WTC11 (cell line): ENCODE results near the gene AGAP3. TPM values are rescaled to one million over a fixed set of nuclear protein-coding genes. Genes with fewer than 3 reads are reported as not detected.

Experiments
- ATAC-seq: fragments of 200-7000 bp; cut with Tn5 transposase; 2 replicates; pipeline ENCODE4 v1.10.0; 2021; ENCODE audit warnings: mild to moderate bottlenecking, moderate library complexity
- CTCF ChIA-PET: fragments of 300-600 bp; sonication (Branson Sonifier 250); formaldehyde crosslinking; loops from one replicate; lab custom pipeline; 2021; ENCODE audit warnings: antibody characterized with exemption; lab: Charles Lee
- POLR2A ChIA-PET: fragments of 350-600 bp; sonication (Branson Sonifier 250); formaldehyde crosslinking; loops from one replicate; lab custom pipeline; 2021; ENCODE audit warnings: antibody characterized with exemption; lab: Charles Lee
- DNase-seq: peaks from one replicate; pipeline ENCODE4 v3.0.0; 2021; ENCODE audit warnings: low spot score
- H3K27ac Mint-ChIP-seq: 2 replicates; pipeline ENCODE4 v1.8.0; 2021; ENCODE audit warnings: mixed read lengths
- H3K27me3 Mint-ChIP-seq: 2 replicates; pipeline ENCODE4 v1.8.0; 2021; ENCODE audit warnings: low read depth, mild to moderate bottlenecking, moderate library complexity, mixed read lengths
- H3K36me3 Mint-ChIP-seq: 2 replicates; pipeline ENCODE4 v1.8.0; 2021; ENCODE audit warnings: mixed read lengths
- H3K4me1 Mint-ChIP-seq: 2 replicates; pipeline ENCODE4 v1.8.0; 2022; ENCODE audit warnings: mixed read lengths
- H3K4me3 Mint-ChIP-seq: 2 replicates; pipeline ENCODE4 v1.8.0; 2021; ENCODE audit warnings: mild to moderate bottlenecking, moderate library complexity, mixed read lengths
- H3K9me3 Mint-ChIP-seq: 2 replicates; pipeline ENCODE4 v1.8.0; 2021; ENCODE audit warnings: mixed read lengths
- ATF1 ChIP-seq: sonication (generic); formaldehyde crosslinking; IDR thresholded peaks from 2 replicates; pipeline ENCODE4 v1.8.1; 2023; ENCODE audit warnings: mild to moderate bottlenecking, moderate library complexity, missing genetic modification reagents
- ESRRA ChIP-seq: sonication (generic); formaldehyde crosslinking; IDR thresholded peaks from 2 replicates; pipeline ENCODE4 v1.8.1; 2022; ENCODE audit warnings: mild to moderate bottlenecking, missing genetic modification reagents, borderline replicate concordance
- ETV6 ChIP-seq: sonication (generic); formaldehyde crosslinking; IDR thresholded peaks from 2 replicates; pipeline ENCODE4 v1.8.1; 2022; ENCODE audit warnings: mild to moderate bottlenecking, missing genetic modification reagents
- GRHL2 ChIP-seq: fragments of 250-450 bp; sonication (Bioruptor Pico); IDR thresholded peaks from 2 replicates; pipeline ENCODE4 v1.8.0; 2022; ENCODE audit warnings: mild to moderate bottlenecking, moderate library complexity; ENCODE audit not compliant: insufficient replicate concordance, severe bottlenecking
- GTF2I ChIP-seq: fragments of 250-450 bp; sonication (Bioruptor Pico); conservative IDR thresholded peaks from 2 replicates; pipeline ENCODE4 v1.4.0; 2021; ENCODE audit warnings: mild to moderate bottlenecking
- HMGA2 ChIP-seq: fragments of 250-450 bp; sonication (Bioruptor Pico); IDR thresholded peaks from 2 replicates; pipeline ENCODE4 v1.4.0; 2021; ENCODE audit warnings: mild to moderate bottlenecking, moderate library complexity
- IRF2 ChIP-seq: sonication (generic); formaldehyde crosslinking; IDR thresholded peaks from 2 replicates; pipeline ENCODE4 v1.8.0; 2022; ENCODE audit warnings: low read depth, missing genetic modification reagents, borderline replicate concordance
- JUN ChIP-seq: sonication (generic); formaldehyde crosslinking; IDR thresholded peaks from 2 replicates; pipeline ENCODE4 v1.8.0; 2023; ENCODE audit warnings: mild to moderate bottlenecking, missing genetic modification reagents
- KAT7 ChIP-seq: sonication (generic); formaldehyde crosslinking; IDR thresholded peaks from 2 replicates; pipeline ENCODE4 v1.8.1; 2023; ENCODE audit warnings: missing genetic modification reagents, mild to moderate bottlenecking, borderline replicate concordance
- MXD4 ChIP-seq: fragments of 250-450 bp; sonication (Bioruptor Pico); IDR thresholded peaks from 2 replicates; pipeline ENCODE4 v1.8.0; 2021; ENCODE audit warnings: mild to moderate bottlenecking, moderate library complexity, borderline replicate concordance
- NFE2L1 ChIP-seq: sonication (generic); formaldehyde crosslinking; IDR thresholded peaks from 2 replicates; pipeline ENCODE4 v1.8.1; 2023; ENCODE audit warnings: missing genetic modification reagents
- NR3C1 ChIP-seq: sonication (generic); formaldehyde crosslinking; conservative IDR thresholded peaks from 2 replicates; pipeline ENCODE4 v1.8.1; 2023; ENCODE audit warnings: low read depth, mild to moderate bottlenecking, missing genetic modification reagents
- OVOL2 ChIP-seq: fragments of 250-450 bp; sonication (Bioruptor Pico); IDR thresholded peaks from 2 replicates; pipeline ENCODE4 v1.9.0; 2021; ENCODE audit warnings: mild to moderate bottlenecking, borderline replicate concordance
- RELA ChIP-seq: sonication (generic); formaldehyde crosslinking; IDR thresholded peaks from 2 replicates; pipeline ENCODE4 v1.8.1; 2022; ENCODE audit warnings: missing genetic modification reagents, mild to moderate bottlenecking, borderline replicate concordance
- RORB ChIP-seq: fragments of 250-450 bp; sonication (Bioruptor Pico); IDR thresholded peaks from 2 replicates; pipeline ENCODE4 v1.9.0; 2021; ENCODE audit warnings: mild to moderate bottlenecking
- SOX15 ChIP-seq: fragments of 250-450 bp; sonication (Bioruptor Pico); IDR thresholded peaks from 2 replicates; pipeline ENCODE4 v1.9.0; 2021; ENCODE audit warnings: mild to moderate bottlenecking
- TCF7 ChIP-seq: sonication (generic); formaldehyde crosslinking; IDR thresholded peaks from 2 replicates; pipeline ENCODE4 v1.8.0; 2022; ENCODE audit warnings: mild to moderate bottlenecking, low read depth, missing genetic modification reagents, moderate library complexity
- TEAD1 ChIP-seq: sonication (generic); formaldehyde crosslinking; IDR thresholded peaks from 2 replicates; pipeline ENCODE4 v1.8.0; 2022; ENCODE audit warnings: mild to moderate bottlenecking, missing genetic modification reagents
- ZNF138 ChIP-seq: sonication (generic); formaldehyde crosslinking; conservative IDR thresholded peaks from 2 replicates; pipeline ENCODE4 v1.8.1; 2022; ENCODE audit warnings: mild to moderate bottlenecking, moderate library complexity, missing genetic modification reagents
- ZNF232 ChIP-seq: sonication (generic); formaldehyde crosslinking; IDR thresholded peaks from 2 replicates; pipeline ENCODE4 v1.8.0; 2022; ENCODE audit warnings: mild to moderate bottlenecking, missing genetic modification reagents
- total RNA-seq: library from RNA; stranded (reverse); gene quantifications from 3 replicates; pipeline ENCODE4 v1.2.3, GENCODE V29; 2021
- TF ChIP-seq, protein P1 (sequence below): sonication (generic); formaldehyde crosslinking; conservative IDR thresholded peaks from 2 replicates; pipeline ENCODE4 v1.8.1; 2022; ENCODE audit warnings: mild to moderate bottlenecking, missing genetic modification reagents
- TF ChIP-seq, protein P2 (sequence below): sonication (generic); formaldehyde crosslinking; IDR thresholded peaks from 2 replicates; pipeline ENCODE4 v1.8.1; 2022; ENCODE audit warnings: mild to moderate bottlenecking, moderate library complexity, missing genetic modification reagents
- TF ChIP-seq, protein P3 (sequence below): fragments of 200-600 bp; IDR thresholded peaks from 2 replicates; pipeline ENCODE4 v1.8.0; 2022; ENCODE audit warnings: antibody characterized with exemption
- TF ChIP-seq, protein P4 (sequence below): fragments of 250-450 bp; sonication (Bioruptor Pico); IDR thresholded peaks from 2 replicates; pipeline ENCODE4 v1.9.0; 2021; ENCODE audit warnings: mild to moderate bottlenecking
- TF ChIP-seq, protein P5 (sequence below): sonication (generic); formaldehyde crosslinking; IDR thresholded peaks from 2 replicates; pipeline ENCODE4 v1.8.1; 2022; ENCODE audit warnings: low read depth, missing genetic modification reagents, borderline replicate concordance
- TF ChIP-seq, protein P6 (sequence below): sonication (generic); formaldehyde crosslinking; IDR thresholded peaks from 2 replicates; pipeline ENCODE4 v1.8.1; 2023; ENCODE audit warnings: mild to moderate bottlenecking, missing genetic modification reagents

Gene AGAP3
- total RNA-seq, 1 experiment from 2014 or later, result 163 TPM

DNA sequence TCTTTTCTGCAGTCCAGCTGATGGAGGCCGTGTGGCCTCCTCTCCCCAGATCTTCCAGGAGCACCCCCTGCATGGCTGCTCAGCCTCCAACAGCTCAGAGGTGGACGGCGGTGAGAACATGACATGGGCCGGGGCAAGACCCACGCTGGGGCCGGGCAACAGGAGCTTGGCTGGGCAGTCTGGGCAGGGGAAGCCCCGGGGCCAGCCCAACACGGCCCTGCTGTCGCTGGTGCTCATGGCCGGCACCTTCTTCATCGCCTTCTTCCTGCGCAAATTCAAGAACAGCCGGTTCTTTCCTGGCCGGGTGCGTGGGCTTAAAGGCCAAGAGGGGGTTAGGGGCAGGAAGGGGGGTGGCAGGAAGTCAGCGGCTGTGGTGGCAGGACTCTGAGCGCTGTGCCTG lies 12.3 kb upstream of the AGAP3 start:
- no peak for ATAC-seq
- Mint-ChIP-seq H3K36me3 (peaks cover 34% of the 10 kb centered on the region), H3K9me3 (no peaks in the 10 kb centered on the region), H3K4me3 (no peak overlapping the region), H3K27me3 (no peaks in the 10 kb centered on the region), H3K27ac (no peak overlapping the region), H3K4me1 (peaks cover 21% of the 10 kb centered on the region)
- POLR2A ChIA-PET, result no interaction called here
- no peak for DNase-seq
- CTCF ChIA-PET, result interaction anchor here (0.9 to 1.3 kb wide), 2 partner anchors 12 kb away, joined by 3 read pairs; no protein-coding TSS in a partner anchor
- TF ChIP-seq KAT7 (CRISPR knock-in tag), result no peak
- no peak for TF ChIP-seq ETV6 (CRISPR knock-in tag)
- no peak for TF ChIP-seq TCF7 (CRISPR knock-in tag)
- TF ChIP-seq, protein P1, sequence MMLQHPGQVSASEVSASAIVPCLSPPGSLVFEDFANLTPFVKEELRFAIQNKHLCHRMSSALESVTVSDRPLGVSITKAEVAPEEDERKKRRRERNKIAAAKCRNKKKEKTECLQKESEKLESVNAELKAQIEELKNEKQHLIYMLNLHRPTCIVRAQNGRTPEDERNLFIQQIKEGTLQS (CRISPR knock-in tag), result no peak
- TF ChIP-seq ATF1 (CRISPR knock-in tag), result no peak
- TF ChIP-seq GTF2I (CRISPR knock-in tag), result no peak
- TF ChIP-seq IRF2 (CRISPR knock-in tag), result no peak
- TF ChIP-seq RELA, result no peak
- TF ChIP-seq NR3C1 (CRISPR knock-in tag), result no peak
- TF ChIP-seq ESRRA (CRISPR knock-in tag), result no peak
- TF ChIP-seq ZNF138, result no peak
- TF ChIP-seq, protein P2, sequence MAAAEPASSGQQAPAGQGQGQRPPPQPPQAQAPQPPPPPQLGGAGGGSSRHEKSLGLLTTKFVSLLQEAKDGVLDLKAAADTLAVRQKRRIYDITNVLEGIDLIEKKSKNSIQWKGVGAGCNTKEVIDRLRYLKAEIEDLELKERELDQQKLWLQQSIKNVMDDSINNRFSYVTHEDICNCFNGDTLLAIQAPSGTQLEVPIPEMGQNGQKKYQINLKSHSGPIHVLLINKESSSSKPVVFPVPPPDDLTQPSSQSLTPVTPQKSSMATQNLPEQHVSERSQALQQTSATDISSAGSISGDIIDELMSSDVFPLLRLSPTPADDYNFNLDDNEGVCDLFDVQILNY (CRISPR knock-in tag), result no peak
- no peak for TF ChIP-seq MXD4 (CRISPR knock-in tag)
- no peak for TF ChIP-seq NFE2L1 (CRISPR knock-in tag)
- TF ChIP-seq ZNF232 (CRISPR knock-in tag), result no peak
- no peak for TF ChIP-seq SOX15
- TF ChIP-seq TEAD1 (CRISPR knock-in tag), result no peak
- TF ChIP-seq, protein P3, sequence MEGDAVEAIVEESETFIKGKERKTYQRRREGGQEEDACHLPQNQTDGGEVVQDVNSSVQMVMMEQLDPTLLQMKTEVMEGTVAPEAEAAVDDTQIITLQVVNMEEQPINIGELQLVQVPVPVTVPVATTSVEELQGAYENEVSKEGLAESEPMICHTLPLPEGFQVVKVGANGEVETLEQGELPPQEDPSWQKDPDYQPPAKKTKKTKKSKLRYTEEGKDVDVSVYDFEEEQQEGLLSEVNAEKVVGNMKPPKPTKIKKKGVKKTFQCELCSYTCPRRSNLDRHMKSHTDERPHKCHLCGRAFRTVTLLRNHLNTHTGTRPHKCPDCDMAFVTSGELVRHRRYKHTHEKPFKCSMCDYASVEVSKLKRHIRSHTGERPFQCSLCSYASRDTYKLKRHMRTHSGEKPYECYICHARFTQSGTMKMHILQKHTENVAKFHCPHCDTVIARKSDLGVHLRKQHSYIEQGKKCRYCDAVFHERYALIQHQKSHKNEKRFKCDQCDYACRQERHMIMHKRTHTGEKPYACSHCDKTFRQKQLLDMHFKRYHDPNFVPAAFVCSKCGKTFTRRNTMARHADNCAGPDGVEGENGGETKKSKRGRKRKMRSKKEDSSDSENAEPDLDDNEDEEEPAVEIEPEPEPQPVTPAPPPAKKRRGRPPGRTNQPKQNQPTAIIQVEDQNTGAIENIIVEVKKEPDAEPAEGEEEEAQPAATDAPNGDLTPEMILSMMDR, result no peak
- no peak for TF ChIP-seq JUN (CRISPR knock-in tag)
- no peak for TF ChIP-seq GRHL2 (CRISPR knock-in tag)
- TF ChIP-seq, all 79 proteins: peak for 0

DNA sequence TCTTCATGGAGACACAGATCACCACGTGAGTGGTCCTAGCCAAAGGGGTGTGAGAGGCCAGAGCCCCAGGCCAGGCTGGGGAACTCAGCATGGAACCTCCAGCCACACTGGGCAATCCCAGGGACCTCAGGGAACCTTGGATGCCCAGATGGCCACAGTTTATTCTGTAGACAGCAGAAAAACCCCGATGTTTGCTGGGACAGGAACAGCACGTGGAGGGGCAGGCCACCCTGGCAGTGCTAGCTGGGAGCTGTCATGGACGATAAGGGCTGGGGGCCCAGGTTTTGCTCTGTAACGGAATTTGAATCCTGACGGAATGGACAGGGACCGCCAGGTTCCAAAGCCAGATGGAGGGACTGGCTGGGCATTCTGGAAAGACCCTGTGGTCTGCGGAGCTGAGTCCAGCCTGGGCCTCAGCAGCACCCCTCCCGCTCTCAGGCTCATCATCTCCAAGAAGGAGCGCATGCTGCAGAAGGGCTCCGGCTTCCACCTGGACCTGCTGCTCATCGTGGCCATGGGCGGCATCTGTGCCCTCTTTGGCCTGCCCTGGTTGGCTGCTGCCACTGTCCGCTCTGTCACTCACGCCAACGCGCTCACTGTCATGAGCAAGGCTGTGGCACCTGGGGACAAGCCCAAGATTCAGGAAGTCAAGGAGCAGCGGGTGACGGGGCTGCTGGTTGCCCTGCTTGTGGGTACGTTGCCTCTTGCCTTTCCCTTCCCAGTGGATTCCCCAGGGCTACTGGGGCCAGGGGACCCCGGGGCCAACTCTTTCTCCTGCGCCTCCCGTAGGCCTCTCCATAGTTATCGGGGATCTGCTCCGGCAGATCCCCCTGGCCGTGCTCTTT lies 11.2 kb upstream of the AGAP3 start:
- TF ChIP-seq, protein P4, sequence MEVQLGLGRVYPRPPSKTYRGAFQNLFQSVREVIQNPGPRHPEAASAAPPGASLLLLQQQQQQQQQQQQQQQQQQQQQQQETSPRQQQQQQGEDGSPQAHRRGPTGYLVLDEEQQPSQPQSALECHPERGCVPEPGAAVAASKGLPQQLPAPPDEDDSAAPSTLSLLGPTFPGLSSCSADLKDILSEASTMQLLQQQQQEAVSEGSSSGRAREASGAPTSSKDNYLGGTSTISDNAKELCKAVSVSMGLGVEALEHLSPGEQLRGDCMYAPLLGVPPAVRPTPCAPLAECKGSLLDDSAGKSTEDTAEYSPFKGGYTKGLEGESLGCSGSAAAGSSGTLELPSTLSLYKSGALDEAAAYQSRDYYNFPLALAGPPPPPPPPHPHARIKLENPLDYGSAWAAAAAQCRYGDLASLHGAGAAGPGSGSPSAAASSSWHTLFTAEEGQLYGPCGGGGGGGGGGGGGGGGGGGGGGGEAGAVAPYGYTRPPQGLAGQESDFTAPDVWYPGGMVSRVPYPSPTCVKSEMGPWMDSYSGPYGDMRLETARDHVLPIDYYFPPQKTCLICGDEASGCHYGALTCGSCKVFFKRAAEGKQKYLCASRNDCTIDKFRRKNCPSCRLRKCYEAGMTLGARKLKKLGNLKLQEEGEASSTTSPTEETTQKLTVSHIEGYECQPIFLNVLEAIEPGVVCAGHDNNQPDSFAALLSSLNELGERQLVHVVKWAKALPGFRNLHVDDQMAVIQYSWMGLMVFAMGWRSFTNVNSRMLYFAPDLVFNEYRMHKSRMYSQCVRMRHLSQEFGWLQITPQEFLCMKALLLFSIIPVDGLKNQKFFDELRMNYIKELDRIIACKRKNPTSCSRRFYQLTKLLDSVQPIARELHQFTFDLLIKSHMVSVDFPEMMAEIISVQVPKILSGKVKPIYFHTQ, result no peak
- TF ChIP-seq, protein P5, sequence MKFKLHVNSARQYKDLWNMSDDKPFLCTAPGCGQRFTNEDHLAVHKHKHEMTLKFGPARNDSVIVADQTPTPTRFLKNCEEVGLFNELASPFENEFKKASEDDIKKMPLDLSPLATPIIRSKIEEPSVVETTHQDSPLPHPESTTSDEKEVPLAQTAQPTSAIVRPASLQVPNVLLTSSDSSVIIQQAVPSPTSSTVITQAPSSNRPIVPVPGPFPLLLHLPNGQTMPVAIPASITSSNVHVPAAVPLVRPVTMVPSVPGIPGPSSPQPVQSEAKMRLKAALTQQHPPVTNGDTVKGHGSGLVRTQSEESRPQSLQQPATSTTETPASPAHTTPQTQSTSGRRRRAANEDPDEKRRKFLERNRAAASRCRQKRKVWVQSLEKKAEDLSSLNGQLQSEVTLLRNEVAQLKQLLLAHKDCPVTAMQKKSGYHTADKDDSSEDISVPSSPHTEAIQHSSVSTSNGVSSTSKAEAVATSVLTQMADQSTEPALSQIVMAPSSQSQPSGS (CRISPR knock-in tag), result no peak
- TF ChIP-seq, protein P6, sequence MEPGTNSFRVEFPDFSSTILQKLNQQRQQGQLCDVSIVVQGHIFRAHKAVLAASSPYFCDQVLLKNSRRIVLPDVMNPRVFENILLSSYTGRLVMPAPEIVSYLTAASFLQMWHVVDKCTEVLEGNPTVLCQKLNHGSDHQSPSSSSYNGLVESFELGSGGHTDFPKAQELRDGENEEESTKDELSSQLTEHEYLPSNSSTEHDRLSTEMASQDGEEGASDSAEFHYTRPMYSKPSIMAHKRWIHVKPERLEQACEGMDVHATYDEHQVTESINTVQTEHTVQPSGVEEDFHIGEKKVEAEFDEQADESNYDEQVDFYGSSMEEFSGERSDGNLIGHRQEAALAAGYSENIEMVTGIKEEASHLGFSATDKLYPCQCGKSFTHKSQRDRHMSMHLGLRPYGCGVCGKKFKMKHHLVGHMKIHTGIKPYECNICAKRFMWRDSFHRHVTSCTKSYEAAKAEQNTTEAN, result no peak
- TF ChIP-seq HMGA2 (CRISPR knock-in tag) (no peak), RORB (CRISPR knock-in tag) (no peak), OVOL2 (CRISPR knock-in tag) (no peak), NFE2L1 (CRISPR knock-in tag) (no peak)
- TF ChIP-seq, protein P1 (CRISPR knock-in tag), result no peak
- H3K27me3 Mint-ChIP-seq, result no peaks in the 10 kb centered on the region
- POLR2A ChIA-PET, result no interaction called here
- no peak for DNase-seq
- peaks cover 27% of the 10 kb centered on the region for H3K36me3 Mint-ChIP-seq
- CTCF ChIA-PET, result interaction anchor here (1.3 to 4.8 kb wide), 3 partner anchors 13 to 112 kb away, joined by 3 to 64 read pairs (median 3); no protein-coding TSS in a partner anchor
- ATAC-seq, result no peak
- no peak overlapping the region for H3K27ac Mint-ChIP-seq
- H3K4me1 Mint-ChIP-seq, result peaks cover 29% of the 10 kb centered on the region
- no peaks in the 10 kb centered on the region for H3K9me3 Mint-ChIP-seq
- H3K4me3 Mint-ChIP-seq, result no peak overlapping the region
